OCI-LY1 (cell line): Measurements from ENCODE around the gene UNC119B.
A peak's percentile ranks its signal among the peaks of the same experiment; 100 is the strongest.

Source experiments
- H2AFZ ChIP-seq: fragments of 200-600 bp; sonication (generic), shearing (Covaris generic); 2 replicates; pipeline ENCODE4 v1.6.0; 2014; ENCODE audit warnings: antibody characterized with exemption, mild to moderate bottlenecking, low read length
- H3F3A ChIP-seq: fragments of 200-600 bp; sonication (generic), shearing (Covaris generic); 2 replicates; pipeline ENCODE4 v1.6.0; 2014; ENCODE audit warnings: mild to moderate bottlenecking, antibody characterized with exemption, low read length, moderate library complexity; ENCODE audit not compliant: insufficient read depth
- H3K27ac ChIP-seq: fragments of 200-600 bp; sonication (generic); 2 replicates; pipeline ENCODE4 v1.5.1; 2014; ENCODE audit warnings: low read length, mixed run types, mild to moderate bottlenecking, low read depth; ENCODE audit not compliant: poor library complexity, severe bottlenecking
- H3K27me3 ChIP-seq: fragments of 200-600 bp; sonication (generic); 2 replicates; pipeline ENCODE4 v1.6.0; 2014; ENCODE audit warnings: antibody characterized with exemption, mild to moderate bottlenecking, low read length, moderate library complexity; ENCODE audit not compliant: insufficient read depth
- H3K36me3 ChIP-seq: fragments of 200-600 bp; sonication (generic); 2 replicates; pipeline ENCODE4 v1.6.1; 2014; ENCODE audit warnings: mild to moderate bottlenecking, antibody characterized with exemption, low read length, moderate library complexity, mixed read lengths; ENCODE audit not compliant: insufficient read depth
- H3K4me1 ChIP-seq: fragments of 200-600 bp; sonication (generic); 2 replicates; pipeline ENCODE4 v1.5.1; 2014; ENCODE audit warnings: mild to moderate bottlenecking, low read length, moderate library complexity; ENCODE audit not compliant: insufficient read depth, severe bottlenecking
- H3K4me2 ChIP-seq: fragments of 200-600 bp; sonication (generic), shearing (Covaris generic); 2 replicates; pipeline ENCODE4 v1.6.1; 2014; ENCODE audit warnings: low read length
- H3K4me3 ChIP-seq: fragments of 200-600 bp; sonication (generic); 2 replicates; pipeline ENCODE4 v1.5.1; 2014; ENCODE audit warnings: low read length, low read depth, mild to moderate bottlenecking, mixed read lengths; ENCODE audit not compliant: poor library complexity, severe bottlenecking
- H3K79me2 ChIP-seq: fragments of 200-600 bp; shearing (Covaris generic); 2 replicates; pipeline ENCODE4 v1.6.1; 2016; ENCODE audit warnings: mixed run types, low read length, mixed read lengths; ENCODE audit not compliant: insufficient read depth
- H3K9ac ChIP-seq: fragments of 200-600 bp; sonication (generic), shearing (Covaris generic); 2 replicates; pipeline ENCODE4 v1.6.1; 2014; ENCODE audit warnings: mild to moderate bottlenecking, low read length, mixed read lengths
- H3K9me2 ChIP-seq: fragments of 200-600 bp; sonication (generic), shearing (Covaris generic); 2 replicates; pipeline ENCODE4 v1.6.1; 2014; ENCODE audit warnings: low read depth, mild to moderate bottlenecking, low read length, mixed read lengths
- H3K9me3 ChIP-seq: fragments of 200-600 bp; shearing (Covaris generic); 2 replicates; pipeline ENCODE4 v1.6.1; 2014; ENCODE audit warnings: low read length, mixed read lengths
- H4K20me1 ChIP-seq: fragments of 200-600 bp; sonication (generic), shearing (Covaris generic); 2 replicates; pipeline ENCODE4 v1.6.0; 2016; ENCODE audit warnings: mild to moderate bottlenecking, low read length; ENCODE audit not compliant: insufficient read depth
- CTCF ChIP-seq: fragments of 200-600 bp; sonication (generic), shearing (Covaris generic); IDR thresholded peaks from 2 replicates; pipeline ENCODE4 v1.5.1; 2017; ENCODE audit warnings: mild to moderate bottlenecking, antibody characterized with exemption, low read length, moderate library complexity, mixed read lengths
- EZH2 ChIP-seq: fragments of 200-600 bp; sonication (generic), shearing (Covaris generic); IDR thresholded peaks from 2 replicates; pipeline ENCODE4 v1.8.0; 2017; ENCODE audit warnings: borderline replicate concordance, mixed run types, mild to moderate bottlenecking, antibody characterized with exemption, low read length, moderate library complexity, mixed read lengths

Gene UNC119B

GRCh38 chr12:120720987-120721801 is 10.9 kb downstream of the UNC119B start:
- TF ChIP-seq EZH2 (no peak), CTCF (no peak)
- no peaks in the 10 kb centered on the region for H3K79me2 ChIP-seq
- H3K4me3 ChIP-seq, result no peak overlapping the region
- H3K27ac ChIP-seq, result peak overlapping the region; percentile 58
- H2AFZ ChIP-seq, result no peak overlapping the region
- H3K4me2 ChIP-seq, result peak overlapping the region; percentile 35; the same call in 1 of the 2 replicates
- H3F3A ChIP-seq, result no peaks in the 10 kb centered on the region
- peak overlapping the region; percentile 15; the same call in 1 of the 2 replicates for H3K9ac ChIP-seq
- H4K20me1 ChIP-seq, result no peaks in the 10 kb centered on the region
- peaks cover 80% of the 10 kb centered on the region for H3K36me3 ChIP-seq
- no peaks in the 10 kb centered on the region for H3K27me3 ChIP-seq
- H3K9me3 ChIP-seq, result no peaks in the 10 kb centered on the region
- no peaks in the 10 kb centered on the region for H3K9me2 ChIP-seq
- peaks cover 29% of the 10 kb centered on the region for H3K4me1 ChIP-seq

GRCh38 chr12:120721866-120722265 is 11.6 kb downstream of the UNC119B start:
- Histone ChIP-seq H3F3A (no peaks in the 10 kb centered on the region), H3K9me2 (no peaks in the 10 kb centered on the region), H3K36me3 (peaks cover 73% of the 10 kb centered on the region), H3K9ac (peak overlapping the region; percentile 15; the same call in 1 of the 2 replicates), H3K27ac (peak overlapping the region; percentile 58), H3K9me3 (no peaks in the 10 kb centered on the region), H3K4me2 (peak overlapping the region; percentile 35; the same call in 1 of the 2 replicates), H2AFZ (no peak overlapping the region), H3K4me3 (no peak overlapping the region), H4K20me1 (no peaks in the 10 kb centered on the region), H3K4me1 (peaks cover 33% of the 10 kb centered on the region), H3K79me2 (no peaks in the 10 kb centered on the region), H3K27me3 (no peaks in the 10 kb centered on the region)
- TF ChIP-seq CTCF, result no peak
- TF ChIP-seq EZH2, result no peak

GRCh38 chr12:120722784-120723183 is 12.5 kb downstream of the UNC119B start:
- Histone ChIP-seq H3K27me3 (no peaks in the 10 kb centered on the region), H3K4me1 (peaks cover 33% of the 10 kb centered on the region), H3K27ac (no peak overlapping the region), H3K9ac (no peak overlapping the region), H3K4me2 (no peak overlapping the region), H4K20me1 (no peaks in the 10 kb centered on the region), H3K4me3 (no peak overlapping the region), H3F3A (no peaks in the 10 kb centered on the region), H3K9me2 (no peaks in the 10 kb centered on the region), H3K9me3 (no peaks in the 10 kb centered on the region), H3K79me2 (no peaks in the 10 kb centered on the region), H2AFZ (no peak overlapping the region), H3K36me3 (peaks cover 68% of the 10 kb centered on the region)
- TF ChIP-seq EZH2, result no peak
- TF ChIP-seq CTCF, result no peak
